SK-N-SH (cell line): ENCODE data around the gene SHROOM3. TPM values are rescaled to one million over a fixed set of nuclear protein-coding genes. Genes with fewer than 3 reads are reported as not detected.

ENCODE experiments used
- CTCF ChIA-PET: fragments of 300-600, 350-600 bp; formaldehyde crosslinking; extraction: SDS; loops from one replicate; lab custom pipeline; 2021; lab: Yijun Ruan, JAX
- POLR2A ChIA-PET: fragments of 350-600 bp; sonication (Branson Sonifier 250); formaldehyde crosslinking; extraction: SDS; loops from one replicate; lab custom pipeline; 2020; ENCODE audit warnings: antibody characterized with exemption, inconsistent platforms; lab: Yijun Ruan, JAX
- DNase-seq: peaks from one replicate; pipeline ENCODE4 v3.0.0; 2012
- H2AFZ ChIP-seq: fragments of 200-600 bp; sonication (generic); 2 replicates; pipeline ENCODE4 v1.8.1; 2016; ENCODE audit warnings: antibody characterized with exemption, mild to moderate bottlenecking, low read depth
- H3F3A ChIP-seq: fragments of 200-600 bp; sonication (generic); replicated peaks from 2 replicates; pipeline ENCODE3; 2016; ENCODE audit warnings: antibody characterized with exemption, mild to moderate bottlenecking; ENCODE audit not compliant: insufficient read depth
- H3K27ac ChIP-seq, 2 experiments: fragments of 200-500 bp in 1 of 2; fragments of 200-600 bp in 1 of 2; sonication (Bioruptor generic) in 1 of 2; sonication (generic), shearing (Covaris generic) in 1 of 2; 2 replicates each; pipeline versions ENCODE4 v1.5.1 to v1.6.1; 2014 to 2016; ENCODE audit warnings: low read depth in 2 of 2, inconsistent platforms in 1 of 2, low read length in 1 of 2, mild to moderate bottlenecking in 1 of 2, mixed read lengths in 1 of 2
- H3K27me3 ChIP-seq: fragments of 200-600 bp; sonication (generic), shearing (Covaris generic); 2 replicates; pipeline ENCODE4 v1.6.1; 2016; ENCODE audit warnings: mixed run types; ENCODE audit not compliant: insufficient read depth
- H3K36me3 ChIP-seq, 2 experiments: fragments of 200-500 bp in 1 of 2; fragments of 200-600 bp in 1 of 2; sonication (Bioruptor generic) in 1 of 2; sonication (generic) in 1 of 2; replicated peaks in 1 of 2; 2 replicates each; pipeline versions ENCODE3 to v1.5.1; 2014 to 2016; ENCODE audit warnings: low read length in 1 of 2, mild to moderate bottlenecking in 1 of 2; ENCODE audit not compliant: insufficient read depth in 2 of 2, control insufficient read depth in 1 of 2
- H3K4me1 ChIP-seq, 2 experiments: fragments of 200-500 bp in 1 of 2; fragments of 200-600 bp in 1 of 2; sonication (Bioruptor generic) in 1 of 2; sonication (generic), shearing (Covaris generic) in 1 of 2; 2 replicates each; pipeline versions ENCODE4 v1.5.1 to v1.6.1; 2014 to 2016; ENCODE audit warnings: low read depth in 1 of 2, low read length in 1 of 2, mixed run types in 1 of 2; ENCODE audit not compliant: insufficient read depth in 2 of 2, control insufficient read depth in 1 of 2
- H3K4me2 ChIP-seq: fragments of 200-600 bp; sonication (generic), shearing (Covaris generic); 2 replicates; pipeline ENCODE4 v1.6.1; 2017; ENCODE audit warnings: mixed run types
- H3K4me3 ChIP-seq, 2 experiments: fragments of 200-500 bp in 1 of 2; fragments of 200-600 bp in 1 of 2; sonication (Bioruptor generic) in 1 of 2; sonication (generic), shearing (Covaris generic) in 1 of 2; 2 replicates each; pipeline versions ENCODE4 v1.5.1 to v1.8.1; 2014 to 2016; ENCODE audit warnings: low read depth in 2 of 2, inconsistent platforms in 1 of 2, low read length in 1 of 2, mild to moderate bottlenecking in 1 of 2, mixed read lengths in 1 of 2, moderate library complexity in 1 of 2
- H3K79me2 ChIP-seq: fragments of 200-600 bp; sonication (generic); 2 replicates; pipeline ENCODE4 v1.8.1; 2017; ENCODE audit warnings: mild to moderate bottlenecking; ENCODE audit not compliant: insufficient read depth
- H3K9ac ChIP-seq: fragments of 200-600 bp; sonication (generic); 2 replicates; pipeline ENCODE4 v1.6.1; 2017; ENCODE audit warnings: mixed run types
- H3K9me2 ChIP-seq: fragments of 200-600 bp; sonication (generic); 2 replicates; pipeline ENCODE4 v1.6.1; 2017; ENCODE audit warnings: mixed run types
- H3K9me3 ChIP-seq: fragments of 200-600 bp; sonication (generic); 2 replicates; pipeline ENCODE4 v1.6.1; 2017; ENCODE audit warnings: mixed run types, mild to moderate bottlenecking, moderate library complexity
- H4K20me1 ChIP-seq: fragments of 200-600 bp; sonication (generic); 2 replicates; pipeline ENCODE4 v1.6.1; 2017; ENCODE audit warnings: mild to moderate bottlenecking, mixed run types; ENCODE audit not compliant: insufficient read depth
- CHD2 ChIP-seq: fragments of 150-350 bp; IDR thresholded peaks from 2 replicates; pipeline ENCODE4 v1.6.1; 2018; ENCODE audit warnings: low read length; ENCODE audit not compliant: partially characterized antibody
- ELF1 ChIP-seq: IDR thresholded peaks from 2 replicates; pipeline ENCODE4 v1.4.0; 2012
- EP300 ChIP-seq, 2 experiments: IDR thresholded peaks; 2 replicates each; pipeline versions ENCODE4 v1.4.0 to v1.6.1; 2012; ENCODE audit warnings: borderline replicate concordance in 1 of 2, low read depth in 1 of 2, low read length in 1 of 2
- FOXJ3 ChIP-seq: sonication (generic); formaldehyde crosslinking; IDR thresholded peaks from 2 replicates; pipeline ENCODE4 v1.5.1; 2020; ENCODE audit warnings: mild to moderate bottlenecking, missing genetic modification reagents
- NRF1 ChIP-seq: IDR thresholded peaks from 2 replicates; pipeline ENCODE4 v1.6.1; 2012; ENCODE audit warnings: low read depth, mild to moderate bottlenecking, low read length
- RAD21 ChIP-seq: IDR thresholded peaks from 2 replicates; pipeline ENCODE4 v1.6.1; 2012; ENCODE audit warnings: mild to moderate bottlenecking, low read length
- SMC3 ChIP-seq: IDR thresholded peaks from 2 replicates; pipeline ENCODE4 v1.6.1; 2012; ENCODE audit warnings: low read depth, low read length, improper control_type of control experiment
- TAF1 ChIP-seq: IDR thresholded peaks from 2 replicates; pipeline ENCODE4 v1.6.1; 2012; ENCODE audit warnings: low read depth, mild to moderate bottlenecking, low read length, moderate library complexity, borderline replicate concordance
- WGBS: methylation state at CpG from one replicate; pipeline ENCODE4 v1.1.6; 2017; ENCODE audit warnings: low lambda C conversion rate; 5-methylcytosine and 5-hydroxymethylcytosine counted together
- polyA plus RNA-seq, 3 experiments: library from polyadenylated mRNA; depleted of rRNA; stranded (reverse); fragments of >200 nt; gene quantifications; 2 replicates each; pipeline ENCODE4 v1.2.3, GENCODE V29; 2012
- small RNA-seq, 7 experiments: library from RNA; depleted of rRNA; stranded (forward); fragments of <200 nt; gene quantifications; one replicate each; pipeline ENCODE3, GENCODE V24; 2012

The SHROOM3 gene
- polyA plus RNA-seq, 1 of the 3 experiments (the other 2 are of a cell fraction): 4.3 TPM

DNA sequence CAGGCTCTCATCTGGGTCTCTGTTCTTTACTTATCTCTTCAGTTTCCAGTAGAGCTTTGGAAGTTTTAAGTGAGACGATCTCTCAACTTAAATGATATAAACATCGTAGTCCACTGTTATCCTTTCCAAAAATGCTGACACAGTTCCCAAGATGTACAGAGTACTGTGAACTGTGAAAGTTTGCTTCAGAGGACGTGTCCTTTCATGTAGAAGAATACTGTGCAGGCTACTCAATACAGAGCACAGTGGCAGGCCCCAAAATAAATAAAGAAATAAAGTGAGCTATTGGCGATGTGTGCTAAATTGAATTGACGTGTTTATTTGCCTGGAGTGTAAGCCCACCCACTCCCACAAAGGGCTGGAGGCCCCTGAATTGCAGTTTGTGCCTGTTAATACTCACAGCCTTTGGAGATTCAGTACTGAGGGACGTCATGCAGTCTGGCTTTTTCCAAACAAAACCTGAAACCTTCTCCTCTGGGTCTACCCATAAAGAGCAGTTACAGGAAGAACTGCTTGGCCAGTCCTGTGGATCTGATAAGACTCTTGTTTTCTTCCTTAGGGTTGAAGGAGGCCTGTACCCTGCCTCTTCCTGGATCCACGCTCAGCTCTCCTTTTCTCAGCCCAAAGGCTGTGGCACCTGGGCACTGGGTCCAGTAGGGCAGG is 396.8 kb downstream of the SHROOM3 start:
- Histone ChIP-seq H3K9me2 (no peaks in the 10 kb centered on the region), H3F3A (peaks cover 5% of the 10 kb centered on the region), H3K4me1 (peaks cover 0 to 17% of the 10 kb centered on the region in 2 experiments; a peak in 2 of 4 replicates), H3K4me3 (no peak overlapping the region), H3K79me2 (no peaks in the 10 kb centered on the region), H3K36me3 (no peaks in the 10 kb centered on the region), H3K4me2 (peak overlapping the region; percentile 44; the same call in 1 of the 2 replicates), H3K9ac (peak overlapping the region; percentile 58; the same call in 1 of the 2 replicates), H3K9me3 (no peaks in the 10 kb centered on the region), H3K27ac (peak overlapping the region in 1 of 2 experiments; percentile 81; a peak in 2 of 4 replicates), H2AFZ (peak overlapping the region; percentile 85), H3K27me3 (no peaks in the 10 kb centered on the region), H4K20me1 (no peaks in the 10 kb centered on the region)
- no peak for DNase-seq
- ChIA-PET POLR2A (no interaction called here), CTCF (no interaction called here)
- WGBS: 96% methylated on average over 7 of the region's 7 CpGs
- TF ChIP-seq FOXJ3 (CRISPR knock-in tag) (no peak), EP300 (IDR thresholded peaks at IDR 0.05; ENCODE audit: borderline replicate concordance in 1 of 2, low read depth in 1 of 2, low read length in 1 of 2) (no peak), NRF1 (no peak), TAF1 (no peak), SMC3 (no peak), ELF1 (no peak), RAD21 (no peak), CHD2 (no peak)

Small RNAs within 50 kb of the gene (small RNA-seq; reads per million reads assigned to genes)
- 0 reads per million in 7 experiments for gene MIR4450
- gene RF00278: 0 reads per million in 7 experiments
- 0 to 0.21 (median 0) reads per million in 7 experiments for gene RNU6-145P

Other genes with a start within 250 kb of the SHROOM3 start
- 81.3 and 82.6 TPM in 2 replicates for gene SCARB2, start 221.4 kb upstream of the SHROOM3 start, polyA plus RNA-seq (2012; rRNA removed)
- gene FAM47E, start 183.5 kb upstream of the SHROOM3 start, polyA plus RNA-seq (2012; rRNA removed): 1.8 and 2.5 TPM in 2 replicates
- 1.6 and 1.8 TPM in 2 replicates for gene STBD1, start 128.5 kb upstream of the SHROOM3 start, polyA plus RNA-seq (2012; rRNA removed)
- not detected in 2 replicates for gene CCDC158, start 14.1 kb upstream of the SHROOM3 start, polyA plus RNA-seq (2012; rRNA removed)